ENCODE results near the gene ODF4.

GRCh38 chr17:8320262-8320661 lies 19.4 kb upstream of the ODF4 start:
- TF ChIP-seq POLR2A (IDR thresholded peaks at IDR 0.05; ENCODE audit: low read length) (no peak), GATA1 (IDR thresholded peaks at IDR 0.05; ENCODE audit: low read depth, low read length) (no peak)
